G401.6 (cell line): ENCODE results near the gene HSBP1L1.
"Not testable (repeated sequence)": the region's sequence is repeated elsewhere in the genome, so short reads cannot be mapped to it uniquely, and the experiment has no call there.

Experiments used
- FAIRE-seq: peaks from 2 replicates; lab custom pipeline; 2012; peaks lifted over from hg19 to GRCh38; lab: Jason Lieb, UNC

HSBP1L1 gene

GRCh38 chr18:79987566-79987965, 23.1 kb downstream of the HSBP1L1 start:
- no peak for FAIRE-seq

GRCh38 chr18:79988071-79988450, 23.6 kb downstream of the HSBP1L1 start:
- FAIRE-seq: no peak

GRCh38 chr18:79988451-79989194, 24.2 kb downstream of the HSBP1L1 start, which contains the start of gene TXNL4A:
TXNL4A (minus strand) TSS chr18:79988563; CDS start chr18:79988392, 171 bp downstream.
- FAIRE-seq: no peak

- FAIRE-seq: no peak
These were observed 24.7 kb downstream of the HSBP1L1 start for GRCh38 chr18:79989195-79989497.

GRCh38 chr18:79991494-79991893, 27.1 kb downstream of the HSBP1L1 start:
- peak; percentile 17 for FAIRE-seq

- FAIRE-seq: not testable (repeated sequence)
These were observed 35.3 kb downstream of the HSBP1L1 start for GRCh38 chr18:79999701-80000100.

GRCh38 chr18:80000877-80001276, 36.4 kb downstream of the HSBP1L1 start:
- FAIRE-seq: no peak

GRCh38 chr18:80002468-80002867, 38.0 kb downstream of the HSBP1L1 start:
- no peak for FAIRE-seq

- FAIRE-seq: no peak
These were observed 40.3 kb downstream of the HSBP1L1 start for GRCh38 chr18:80004600-80005342.

GRCh38 chr18:80006724-80007123, 42.3 kb downstream of the HSBP1L1 start:
- no peak for FAIRE-seq

GRCh38 chr18:80009661-80010550, 45.5 kb downstream of the HSBP1L1 start:
- no peak for FAIRE-seq

GRCh38 chr18:80010551-80010906, 46.1 kb downstream of the HSBP1L1 start:
- FAIRE-seq: no peak

GRCh38 chr18:80011496-80012137, 47.2 kb downstream of the HSBP1L1 start:
- FAIRE-seq: not testable (repeated sequence)

GRCh38 chr18:80012714-80013113, 48.3 kb downstream of the HSBP1L1 start:
- FAIRE-seq: no peak
